ENCODE measurements around the gene DBNDD1. TPM values are rescaled to one million over a fixed set of nuclear protein-coding genes. Genes with fewer than 3 reads are reported as not detected.

DBNDD1 gene
- total RNA-seq, 1 donor from 2014 or later, result 36.8 TPM

DNA sequence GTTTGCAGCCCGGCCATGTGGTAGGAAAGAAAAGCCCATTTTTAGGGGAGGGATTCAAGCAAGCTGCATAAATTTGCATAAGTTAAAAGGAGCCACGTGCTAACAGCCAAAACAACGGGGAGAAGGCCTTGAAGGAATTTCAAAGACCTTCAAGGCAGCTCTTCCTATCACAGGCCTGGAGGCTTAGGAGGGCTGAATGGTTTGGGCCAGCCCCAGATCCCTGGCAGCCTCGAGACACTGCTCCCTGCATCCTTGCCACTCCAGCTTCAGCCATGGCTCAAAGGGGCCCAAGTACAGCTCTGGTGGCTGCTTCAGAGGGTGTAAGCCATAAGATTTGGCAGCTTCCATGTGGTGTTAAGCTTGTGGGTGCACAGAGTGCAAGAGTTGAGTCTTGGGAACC lies 35.3 kb upstream of the DBNDD1 start:
- Mint-ChIP-seq H3K4me3 (ENCODE audit: unreplicated experiment) (peak overlapping the region; percentile 56), H3K4me1 (ENCODE audit: unreplicated experiment) (no peaks in the 10 kb centered on the region), H3K9me3 (ENCODE audit: unreplicated experiment) (peaks cover 22% of the 10 kb centered on the region), H3K27ac (ENCODE audit: unreplicated experiment) (no peak overlapping the region), H3K36me3 (ENCODE audit: low read depth, unreplicated experiment) (peaks cover 17% of the 10 kb centered on the region), H3K27me3 (ENCODE audit: unreplicated experiment) (peaks cover 3% of the 10 kb centered on the region)
- no peak for DNase-seq (ENCODE audit: low spot score)
- TF ChIP-seq, protein P1, sequence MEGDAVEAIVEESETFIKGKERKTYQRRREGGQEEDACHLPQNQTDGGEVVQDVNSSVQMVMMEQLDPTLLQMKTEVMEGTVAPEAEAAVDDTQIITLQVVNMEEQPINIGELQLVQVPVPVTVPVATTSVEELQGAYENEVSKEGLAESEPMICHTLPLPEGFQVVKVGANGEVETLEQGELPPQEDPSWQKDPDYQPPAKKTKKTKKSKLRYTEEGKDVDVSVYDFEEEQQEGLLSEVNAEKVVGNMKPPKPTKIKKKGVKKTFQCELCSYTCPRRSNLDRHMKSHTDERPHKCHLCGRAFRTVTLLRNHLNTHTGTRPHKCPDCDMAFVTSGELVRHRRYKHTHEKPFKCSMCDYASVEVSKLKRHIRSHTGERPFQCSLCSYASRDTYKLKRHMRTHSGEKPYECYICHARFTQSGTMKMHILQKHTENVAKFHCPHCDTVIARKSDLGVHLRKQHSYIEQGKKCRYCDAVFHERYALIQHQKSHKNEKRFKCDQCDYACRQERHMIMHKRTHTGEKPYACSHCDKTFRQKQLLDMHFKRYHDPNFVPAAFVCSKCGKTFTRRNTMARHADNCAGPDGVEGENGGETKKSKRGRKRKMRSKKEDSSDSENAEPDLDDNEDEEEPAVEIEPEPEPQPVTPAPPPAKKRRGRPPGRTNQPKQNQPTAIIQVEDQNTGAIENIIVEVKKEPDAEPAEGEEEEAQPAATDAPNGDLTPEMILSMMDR (IDR thresholded peaks at IDR 0.05; ENCODE audit: unreplicated experiment), result no peak

DNA sequence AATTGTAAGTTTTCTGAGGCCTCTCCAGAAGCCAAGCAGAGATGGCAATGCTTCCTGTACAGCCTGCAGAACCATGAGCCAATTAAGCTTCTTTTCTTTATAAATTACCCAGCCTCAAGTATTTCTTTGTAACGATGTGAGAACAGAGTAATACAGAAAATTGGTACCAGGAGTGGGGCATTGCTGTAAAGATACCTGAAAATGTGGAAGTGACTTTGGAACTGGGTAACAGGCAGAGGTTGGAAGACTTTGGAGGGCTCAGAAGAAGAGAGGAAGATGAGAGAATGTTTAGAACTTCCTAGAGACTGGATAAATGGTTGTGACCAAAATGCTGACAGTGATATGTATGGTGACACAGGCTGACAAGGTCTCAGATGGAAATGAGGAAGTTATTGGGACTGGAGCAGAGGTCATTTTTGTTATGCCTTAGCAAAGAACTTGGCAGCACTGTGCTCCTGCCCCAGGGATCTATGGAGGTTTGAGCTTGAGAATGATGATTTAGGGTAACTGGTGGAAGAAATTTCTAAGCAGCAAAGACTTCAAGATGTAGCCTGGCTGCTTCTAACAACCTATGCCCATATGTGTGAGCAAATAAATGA lies 34.7 kb upstream of the DBNDD1 start:
- peaks cover 22% of the 10 kb centered on the region for H3K9me3 Mint-ChIP-seq (ENCODE audit: unreplicated experiment)
- peaks cover 17% of the 10 kb centered on the region for H3K36me3 Mint-ChIP-seq (ENCODE audit: low read depth, unreplicated experiment)
- no peak overlapping the region for H3K27ac Mint-ChIP-seq (ENCODE audit: unreplicated experiment)
- H3K27me3 Mint-ChIP-seq (ENCODE audit: unreplicated experiment), result peaks cover 3% of the 10 kb centered on the region
- TF ChIP-seq, protein P1 (IDR thresholded peaks at IDR 0.05; ENCODE audit: unreplicated experiment), result no peak
- no peak for DNase-seq (ENCODE audit: low spot score)
- no peaks in the 10 kb centered on the region for H3K4me1 Mint-ChIP-seq (ENCODE audit: unreplicated experiment)
- H3K4me3 Mint-ChIP-seq (ENCODE audit: unreplicated experiment), result peak overlapping the region; percentile 56

GRCh38 chr16:90050969-90051368 lies 31.7 kb upstream of the DBNDD1 start:
- H3K4me1 Mint-ChIP-seq (ENCODE audit: unreplicated experiment), result no peaks in the 10 kb centered on the region
- peaks cover 21% of the 10 kb centered on the region for H3K9me3 Mint-ChIP-seq (ENCODE audit: unreplicated experiment)
- TF ChIP-seq, protein P1 (IDR thresholded peaks at IDR 0.05; ENCODE audit: unreplicated experiment), result no peak

GRCh38 chr16:90048737-90049330 lies 29.6 kb upstream of the DBNDD1 start:
- peak overlapping the region; percentile 36 for H3K27ac Mint-ChIP-seq (ENCODE audit: unreplicated experiment)
- H3K27me3 Mint-ChIP-seq (ENCODE audit: unreplicated experiment), result peaks cover 9% of the 10 kb centered on the region
- TF ChIP-seq, protein P1 (IDR thresholded peaks at IDR 0.05; ENCODE audit: unreplicated experiment), result no peak
- H3K36me3 Mint-ChIP-seq (ENCODE audit: low read depth, unreplicated experiment), result peaks cover 10% of the 10 kb centered on the region
- no peaks in the 10 kb centered on the region for H3K4me1 Mint-ChIP-seq (ENCODE audit: unreplicated experiment)
- DNase-seq (ENCODE audit: low spot score), result no peak
- H3K4me3 Mint-ChIP-seq (ENCODE audit: unreplicated experiment), result no peak overlapping the region
- peaks cover 8% of the 10 kb centered on the region for H3K9me3 Mint-ChIP-seq (ENCODE audit: unreplicated experiment)

More at GRCh38 chr16:90050969-90051368, 31.7 kb upstream of the DBNDD1 start:
- Mint-ChIP-seq H3K4me3 (ENCODE audit: unreplicated experiment) (no peak overlapping the region), H3K27ac (ENCODE audit: unreplicated experiment) (no peak overlapping the region), H3K36me3 (ENCODE audit: low read depth, unreplicated experiment) (peaks cover 17% of the 10 kb centered on the region), H3K27me3 (ENCODE audit: unreplicated experiment) (peaks cover 7% of the 10 kb centered on the region)
- no peak for DNase-seq (ENCODE audit: low spot score)

GRCh38 chr16:90048347-90048722 lies 29.1 kb upstream of the DBNDD1 start:
- DNase-seq (ENCODE audit: low spot score), result no peak
- Mint-ChIP-seq H3K27me3 (ENCODE audit: unreplicated experiment) (peaks cover 9% of the 10 kb centered on the region), H3K4me1 (ENCODE audit: unreplicated experiment) (no peaks in the 10 kb centered on the region), H3K9me3 (ENCODE audit: unreplicated experiment) (peaks cover 5% of the 10 kb centered on the region), H3K4me3 (ENCODE audit: unreplicated experiment) (no peak overlapping the region), H3K27ac (ENCODE audit: unreplicated experiment) (peak overlapping the region; percentile 36), H3K36me3 (ENCODE audit: low read depth, unreplicated experiment) (peaks cover 9% of the 10 kb centered on the region)
- TF ChIP-seq, protein P1 (IDR thresholded peaks at IDR 0.05; ENCODE audit: unreplicated experiment), result no peak

Measured in endothelial cell (in vitro differentiated cells).